Measurements from ENCODE around the gene CDYL. TPM values are rescaled to one million over a fixed set of nuclear protein-coding genes. Genes with fewer than 3 reads are reported as not detected.

The CDYL gene
- total RNA-seq, 1 donor from 2014 or later, result 104 TPM

DNA sequence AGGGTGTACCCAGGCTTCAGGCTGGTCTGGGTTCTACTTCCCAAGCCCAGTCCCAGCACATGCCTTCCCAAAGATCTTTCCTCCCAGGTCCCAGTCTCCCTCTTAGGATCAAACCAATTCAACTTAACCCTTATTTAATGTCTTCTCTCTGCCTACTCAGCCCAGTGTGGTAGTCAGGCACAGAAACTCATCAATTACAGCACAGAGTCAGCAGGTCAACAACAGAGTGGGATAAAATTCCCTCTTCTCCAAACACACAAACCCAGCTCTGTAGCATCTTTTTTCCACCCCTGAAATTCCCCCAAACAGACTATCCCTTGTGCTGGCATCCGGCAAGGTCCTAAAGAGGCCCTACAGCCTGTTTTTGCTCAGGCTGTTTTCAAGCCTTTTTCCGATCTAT lies 47.3 kb upstream of the CDYL start:
- no peak for DNase-seq (ENCODE audit: low spot score in 2 of 2, unreplicated experiment in 2 of 2)
- TF ChIP-seq, protein P1, sequence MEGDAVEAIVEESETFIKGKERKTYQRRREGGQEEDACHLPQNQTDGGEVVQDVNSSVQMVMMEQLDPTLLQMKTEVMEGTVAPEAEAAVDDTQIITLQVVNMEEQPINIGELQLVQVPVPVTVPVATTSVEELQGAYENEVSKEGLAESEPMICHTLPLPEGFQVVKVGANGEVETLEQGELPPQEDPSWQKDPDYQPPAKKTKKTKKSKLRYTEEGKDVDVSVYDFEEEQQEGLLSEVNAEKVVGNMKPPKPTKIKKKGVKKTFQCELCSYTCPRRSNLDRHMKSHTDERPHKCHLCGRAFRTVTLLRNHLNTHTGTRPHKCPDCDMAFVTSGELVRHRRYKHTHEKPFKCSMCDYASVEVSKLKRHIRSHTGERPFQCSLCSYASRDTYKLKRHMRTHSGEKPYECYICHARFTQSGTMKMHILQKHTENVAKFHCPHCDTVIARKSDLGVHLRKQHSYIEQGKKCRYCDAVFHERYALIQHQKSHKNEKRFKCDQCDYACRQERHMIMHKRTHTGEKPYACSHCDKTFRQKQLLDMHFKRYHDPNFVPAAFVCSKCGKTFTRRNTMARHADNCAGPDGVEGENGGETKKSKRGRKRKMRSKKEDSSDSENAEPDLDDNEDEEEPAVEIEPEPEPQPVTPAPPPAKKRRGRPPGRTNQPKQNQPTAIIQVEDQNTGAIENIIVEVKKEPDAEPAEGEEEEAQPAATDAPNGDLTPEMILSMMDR (IDR thresholded peaks at IDR 0.05; ENCODE audit: unreplicated experiment), result no peak
- H3K36me3 Mint-ChIP-seq, result no peaks in the 10 kb centered on the region
- no peak overlapping the region for H3K4me3 Mint-ChIP-seq
- H3K9me3 Mint-ChIP-seq, result no peaks in the 10 kb centered on the region
- H3K4me1 Mint-ChIP-seq, result peaks cover 23% of the 10 kb centered on the region
- no peaks in the 10 kb centered on the region for H3K27me3 Mint-ChIP-seq (ENCODE audit: low read depth)
- no peak overlapping the region for H3K27ac Mint-ChIP-seq

DNA sequence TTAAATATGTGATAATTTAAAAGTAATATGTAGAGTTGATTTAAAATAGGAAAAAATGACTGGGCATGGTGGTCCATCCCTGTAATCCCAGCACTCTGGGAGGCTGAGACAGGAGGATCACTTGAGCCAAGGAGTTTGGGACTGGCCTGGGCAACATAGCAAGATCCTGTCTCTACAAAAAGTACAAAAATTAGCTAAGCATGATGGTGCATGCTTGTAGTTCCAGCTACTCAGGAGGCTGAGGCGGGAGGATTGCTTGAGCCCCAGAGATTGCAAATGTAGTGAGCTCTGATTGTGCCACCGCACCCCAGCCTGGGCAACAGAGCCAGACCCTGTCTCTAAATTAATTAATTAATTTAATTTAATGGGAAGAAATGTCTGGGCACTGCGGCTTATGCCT lies 44.2 kb upstream of the CDYL start:
- TF ChIP-seq, protein P1 (IDR thresholded peaks at IDR 0.05; ENCODE audit: unreplicated experiment), result no peak
- Mint-ChIP-seq H3K4me1 (peaks cover 23% of the 10 kb centered on the region), H3K4me3 (no peak overlapping the region), H3K27me3 (ENCODE audit: low read depth) (no peaks in the 10 kb centered on the region), H3K36me3 (no peaks in the 10 kb centered on the region), H3K9me3 (no peaks in the 10 kb centered on the region), H3K27ac (no peak overlapping the region)
- DNase-seq (ENCODE audit: low spot score in 2 of 2, unreplicated experiment in 2 of 2), result no peak

DNA sequence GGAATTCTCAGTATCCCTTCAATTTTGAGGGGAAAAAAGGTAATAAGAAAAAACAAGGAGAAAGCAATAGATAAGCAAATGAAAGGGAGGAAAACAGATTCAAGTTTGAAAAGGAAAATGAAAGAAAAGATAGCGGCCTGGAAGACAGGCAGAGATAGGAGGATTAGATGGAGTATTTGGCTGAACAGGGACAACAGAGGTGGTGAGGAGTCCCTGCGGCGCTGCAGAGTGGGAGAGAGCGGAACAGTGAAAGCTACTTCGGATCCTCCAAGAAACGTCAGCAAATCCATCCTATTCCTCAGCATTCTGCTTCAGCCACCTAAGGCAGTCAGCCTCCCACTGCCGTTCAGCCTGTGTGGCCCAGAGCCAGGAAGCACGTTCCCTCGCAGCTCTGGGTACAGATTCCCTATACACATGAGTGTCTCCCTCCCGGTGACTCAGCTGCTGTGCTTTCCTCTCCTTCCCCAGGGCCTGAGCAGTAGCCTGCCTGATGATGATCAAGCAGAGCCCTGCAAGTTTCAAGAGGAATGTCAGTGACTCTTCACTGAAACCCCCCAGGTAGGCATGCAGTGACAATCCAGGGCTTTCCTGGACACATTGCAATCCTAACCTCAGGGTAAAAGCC lies 43.4 kb upstream of the CDYL start:
- H3K27me3 Mint-ChIP-seq (ENCODE audit: low read depth), result no peaks in the 10 kb centered on the region
- TF ChIP-seq, protein P1 (IDR thresholded peaks at IDR 0.05; ENCODE audit: unreplicated experiment), result no peak
- DNase-seq (ENCODE audit: low spot score in 2 of 2, unreplicated experiment in 2 of 2), result peak; percentile 29 to 66
- no peaks in the 10 kb centered on the region for H3K36me3 Mint-ChIP-seq
- H3K4me1 Mint-ChIP-seq, result peaks cover 19% of the 10 kb centered on the region
- H3K9me3 Mint-ChIP-seq, result no peaks in the 10 kb centered on the region
- H3K27ac Mint-ChIP-seq, result peak overlapping the region; percentile 4
- H3K4me3 Mint-ChIP-seq, result peak overlapping the region; percentile 48

DNA sequence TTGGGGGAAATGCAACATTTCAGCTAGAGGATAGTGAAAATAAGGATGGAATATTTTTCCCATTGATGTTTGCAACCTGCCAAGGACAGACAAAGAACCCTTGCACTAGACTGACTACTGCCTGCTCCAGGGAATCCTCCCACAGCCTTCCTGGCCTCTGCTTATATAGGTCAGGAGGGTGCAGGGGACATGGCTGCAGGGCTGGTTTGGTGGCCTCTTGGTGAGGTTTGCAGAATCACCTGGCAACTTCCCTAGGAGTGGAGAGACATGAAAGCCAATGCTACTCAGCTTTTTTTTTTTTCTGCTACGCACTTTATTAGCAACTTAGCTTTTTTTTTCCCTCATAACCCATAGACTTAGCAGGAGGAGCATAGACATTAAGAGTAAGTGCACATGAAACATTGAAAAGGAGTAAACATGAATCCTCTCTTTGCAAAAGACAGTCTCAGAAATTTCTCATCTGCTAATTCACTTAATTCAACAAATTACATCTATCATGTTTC lies 39.8 kb upstream of the CDYL start:
- Mint-ChIP-seq H3K4me1 (peaks cover 13% of the 10 kb centered on the region), H3K27me3 (ENCODE audit: low read depth) (no peaks in the 10 kb centered on the region), H3K36me3 (no peaks in the 10 kb centered on the region), H3K9me3 (no peaks in the 10 kb centered on the region), H3K4me3 (no peak overlapping the region), H3K27ac (no peak overlapping the region)
- TF ChIP-seq, protein P1 (IDR thresholded peaks at IDR 0.05; ENCODE audit: unreplicated experiment), result no peak
- no peak for DNase-seq (ENCODE audit: low spot score in 2 of 2, unreplicated experiment in 2 of 2)

GRCh38 chr6:4740032-4740431 lies 36.2 kb upstream of the CDYL start:
- peaks cover 8% of the 10 kb centered on the region for H3K4me1 Mint-ChIP-seq

More at GRCh38 chr6:4740032-4740431, 36.2 kb upstream of the CDYL start:
- Mint-ChIP-seq H3K27me3 (ENCODE audit: low read depth) (no peaks in the 10 kb centered on the region), H3K27ac (no peak overlapping the region), H3K36me3 (no peaks in the 10 kb centered on the region), H3K9me3 (no peaks in the 10 kb centered on the region), H3K4me3 (no peak overlapping the region)
- no peak for DNase-seq (ENCODE audit: low spot score in 2 of 2, unreplicated experiment in 2 of 2)
- TF ChIP-seq, protein P1 (IDR thresholded peaks at IDR 0.05; ENCODE audit: unreplicated experiment), result no peak
